MCF 10A (cell line): ENCODE measurements around the gene TMEM184C. TPM values are rescaled to one million over a fixed set of nuclear protein-coding genes. Genes with fewer than 3 reads are reported as not detected.

Experiments
- BruUV-seq: library from RNA; stranded (reverse); fragments of 400-500 nt; replicated peaks from 2 replicates; lab custom pipeline; 2021; lab: Mats Ljungman, UMichigan
- CTCF ChIA-PET: fragments of 300-600 bp; sonication (Branson Sonifier 250); formaldehyde crosslinking; extraction: SDS; loops from one replicate; lab custom pipeline; 2021; ENCODE audit warnings: antibody characterized with exemption, inconsistent platforms; lab: Yijun Ruan, JAX
- POLR2A ChIA-PET: fragments of 300-600, 350-650 bp; sonication (Branson Sonifier 250); formaldehyde crosslinking; extraction: SDS; loops from one replicate; lab custom pipeline; 2020; ENCODE audit warnings: antibody characterized with exemption, inconsistent platforms; lab: Yijun Ruan, JAX
- DNase-seq: peaks from one replicate; pipeline ENCODE4 v3.0.0-alpha.2; 2018; ENCODE audit not compliant: unreplicated experiment
- H3K27ac Mint-ChIP-seq: one replicate; pipeline ENCODE4 v1.8.0; 2022; ENCODE audit warnings: mild to moderate bottlenecking, low read depth, mixed read lengths; ENCODE audit not compliant: unreplicated experiment
- H3K27me3 Mint-ChIP-seq: one replicate; pipeline ENCODE4 v1.8.0; 2022; ENCODE audit warnings: mixed read lengths; ENCODE audit not compliant: insufficient read depth, unreplicated experiment
- H3K36me3 Mint-ChIP-seq: one replicate; pipeline ENCODE4 v1.8.0; 2022; ENCODE audit warnings: mild to moderate bottlenecking, moderate library complexity, mixed read lengths; ENCODE audit not compliant: insufficient read depth, unreplicated experiment
- H3K4me1 Mint-ChIP-seq: one replicate; pipeline ENCODE4 v1.8.0; 2022; ENCODE audit warnings: mixed read lengths; ENCODE audit not compliant: insufficient read depth, unreplicated experiment
- H3K4me3 Mint-ChIP-seq: one replicate; pipeline ENCODE4 v1.8.0; 2022; ENCODE audit warnings: mild to moderate bottlenecking, moderate library complexity, mixed read lengths; ENCODE audit not compliant: unreplicated experiment
- H3K9me3 Mint-ChIP-seq: one replicate; pipeline ENCODE4 v1.8.0; 2022; ENCODE audit warnings: mixed read lengths; ENCODE audit not compliant: unreplicated experiment
- CTCF ChIP-seq: fragments of 200-600 bp; IDR thresholded peaks from one replicate; pipeline ENCODE4 v1.8.0; 2022; ENCODE audit warnings: antibody characterized with exemption, mild to moderate bottlenecking; ENCODE audit not compliant: unreplicated experiment
- intact Hi-C: fragments of 100-400 bp; cut with micrococcal nuclease; formaldehyde crosslinking; loops from 2 replicates; pipeline ENCODE4 v1.14.1; 2022
- total RNA-seq: library from RNA; stranded (reverse); gene quantifications from 2 replicates; pipeline ENCODE4 v1.2.3, GENCODE V29; 2022

The TMEM184C gene
- total RNA-seq, 1 experiment from 2014 or later, result 33.9 TPM

GRCh38 chr4:147599769-147600168, 17.4 kb upstream of the TMEM184C start:
- no peak overlapping the region for H3K4me3 Mint-ChIP-seq

GRCh38 chr4:147605499-147605898, 11.7 kb upstream of the TMEM184C start:
- H3K36me3 Mint-ChIP-seq, result no peaks in the 10 kb centered on the region
- BruUV-seq, result no TSS peak
- POLR2A ChIA-PET, result interaction anchor here (2.2 kb wide), 1 partner anchor 8 kb away, joined by 6 read pairs; no protein-coding TSS in a partner anchor
- no peak for TF ChIP-seq CTCF
- intact Hi-C loops, result no loop called here
- no peaks in the 10 kb centered on the region for H3K9me3 Mint-ChIP-seq
- no peak for DNase-seq
- H3K27me3 Mint-ChIP-seq, result no peaks in the 10 kb centered on the region
- no peaks in the 10 kb centered on the region for H3K4me1 Mint-ChIP-seq
- no peak overlapping the region for H3K27ac Mint-ChIP-seq
- CTCF ChIA-PET, result interaction anchor here (0.6 kb wide), 1 partner anchor 53 kb away, joined by 4 read pairs; no protein-coding TSS in a partner anchor
- H3K4me3 Mint-ChIP-seq, result no peak overlapping the region

More at GRCh38 chr4:147599769-147600168, 17.4 kb upstream of the TMEM184C start:
- Mint-ChIP-seq H3K36me3 (no peaks in the 10 kb centered on the region), H3K27me3 (no peaks in the 10 kb centered on the region), H3K4me1 (peaks cover 35% of the 10 kb centered on the region), H3K27ac (peak overlapping the region; percentile 49), H3K9me3 (no peaks in the 10 kb centered on the region)
- CTCF ChIA-PET, result interaction anchor here (0.6 to 2.3 kb wide), 10 partner anchors 9 to 585 kb away, joined by 3 to 7 read pairs (median 3); no protein-coding TSS in a partner anchor
- POLR2A ChIA-PET, result interaction anchor here (0.6 to 1.6 kb wide), 5 partner anchors 16 to 236 kb away, joined by 3 to 10 read pairs (median 3); partner anchors contain the start of gene TMEM184C
- no peak for TF ChIP-seq CTCF
- DNase-seq, result peak; percentile 30
- intact Hi-C loops, result no loop called here
- no TSS peak for BruUV-seq

- Mint-ChIP-seq H3K4me3 (no peak overlapping the region), H3K4me1 (no peaks in the 10 kb centered on the region), H3K9me3 (no peaks in the 10 kb centered on the region), H3K27me3 (no peaks in the 10 kb centered on the region), H3K36me3 (no peaks in the 10 kb centered on the region), H3K27ac (no peak overlapping the region)
- POLR2A ChIA-PET, result interaction anchor here (2.0 to 2.2 kb wide), 2 partner anchors 10 kb away, joined by 6 to 12 read pairs; partner anchors contain the start of gene TMEM184C
- TF ChIP-seq CTCF, result no peak
- DNase-seq, result no peak
- intact Hi-C loops, result no loop called here
- no TSS peak for BruUV-seq
- CTCF ChIA-PET, result interaction anchor here (0.7 to 1.7 kb wide), 3 partner anchors 10 to 1796 kb away, joined by 3 to 6 read pairs (median 3); no protein-coding TSS in a partner anchor
Measured at GRCh38 chr4:147607471-147607870, 9.7 kb upstream of the TMEM184C start.

GRCh38 chr4:147610686-147611085, 6.5 kb upstream of the TMEM184C start:
- H3K9me3 Mint-ChIP-seq, result no peaks in the 10 kb centered on the region
- no peak overlapping the region for H3K27ac Mint-ChIP-seq
- DNase-seq, result no peak
- no peak overlapping the region for H3K4me3 Mint-ChIP-seq
- H3K4me1 Mint-ChIP-seq, result no peaks in the 10 kb centered on the region
- TF ChIP-seq CTCF, result no peak
- intact Hi-C loops, result no loop called here
- ChIA-PET POLR2A (no interaction called here), CTCF (interaction anchor here (0.6 to 1.2 kb wide), 2 partner anchors 13 to 1764 kb away, joined by 3 to 4 read pairs; no protein-coding TSS in a partner anchor)
- no peaks in the 10 kb centered on the region for H3K27me3 Mint-ChIP-seq
- no peaks in the 10 kb centered on the region for H3K36me3 Mint-ChIP-seq
- BruUV-seq, result no TSS peak
